Body of pancreas (tissue), 4 donors: ENCODE data around the gene SGCD.

Experiments
- POLR2A ChIP-seq, 3 donors: fragments of 450-650 bp; IDR thresholded peaks; one replicate each; pipeline ENCODE4 v1.6.1; 2016; ENCODE audit warnings: antibody characterized with exemption in 3 of 3, mild to moderate bottlenecking in 2 of 3
- TF ChIP-seq, protein P1 (sequence below), 7 experiments: fragments of 450-650 bp in 4 of 7; fragments of 200-600 bp in 3 of 7; sonication (generic) in 3 of 7; IDR thresholded peaks; one replicate each; pipeline ENCODE4 v1.5.1; 2016 to 2019; ENCODE audit warnings: antibody characterized with exemption in 7 of 7

- TF ChIP-seq, protein P1, sequence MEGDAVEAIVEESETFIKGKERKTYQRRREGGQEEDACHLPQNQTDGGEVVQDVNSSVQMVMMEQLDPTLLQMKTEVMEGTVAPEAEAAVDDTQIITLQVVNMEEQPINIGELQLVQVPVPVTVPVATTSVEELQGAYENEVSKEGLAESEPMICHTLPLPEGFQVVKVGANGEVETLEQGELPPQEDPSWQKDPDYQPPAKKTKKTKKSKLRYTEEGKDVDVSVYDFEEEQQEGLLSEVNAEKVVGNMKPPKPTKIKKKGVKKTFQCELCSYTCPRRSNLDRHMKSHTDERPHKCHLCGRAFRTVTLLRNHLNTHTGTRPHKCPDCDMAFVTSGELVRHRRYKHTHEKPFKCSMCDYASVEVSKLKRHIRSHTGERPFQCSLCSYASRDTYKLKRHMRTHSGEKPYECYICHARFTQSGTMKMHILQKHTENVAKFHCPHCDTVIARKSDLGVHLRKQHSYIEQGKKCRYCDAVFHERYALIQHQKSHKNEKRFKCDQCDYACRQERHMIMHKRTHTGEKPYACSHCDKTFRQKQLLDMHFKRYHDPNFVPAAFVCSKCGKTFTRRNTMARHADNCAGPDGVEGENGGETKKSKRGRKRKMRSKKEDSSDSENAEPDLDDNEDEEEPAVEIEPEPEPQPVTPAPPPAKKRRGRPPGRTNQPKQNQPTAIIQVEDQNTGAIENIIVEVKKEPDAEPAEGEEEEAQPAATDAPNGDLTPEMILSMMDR (IDR thresholded peaks at IDR 0.05) = no peak
- TF ChIP-seq POLR2A (IDR thresholded peaks at IDR 0.05) = no peak
Measured at GRCh38 chr5:156375895-156376495, 49.0 kb downstream of the SGCD start.
